ENCODE results near the gene CLCN6.

CLCN6 gene

GRCh38 chr1:11873395-11874257, 67.6 kb downstream of the CLCN6 start:
- no peak for DNase-seq (ENCODE audit: extremely low read depth, low read depth)
- TF ChIP-seq CTCF (IDR thresholded peaks at IDR 0.05; ENCODE audit: low read depth, low read length) = no peak

GRCh38 chr1:11874258-11874562, 68.2 kb downstream of the CLCN6 start:
- no peak for DNase-seq (ENCODE audit: extremely low read depth, low read depth)
- TF ChIP-seq CTCF (IDR thresholded peaks at IDR 0.05; ENCODE audit: low read depth, low read length) = no peak

- no peak for DNase-seq (ENCODE audit: extremely low read depth, low read depth)
- no peak for TF ChIP-seq CTCF (IDR thresholded peaks at IDR 0.05; ENCODE audit: low read depth, low read length)
Measured at GRCh38 chr1:11874624-11875023, 68.6 kb downstream of the CLCN6 start.

- DNase-seq (ENCODE audit: extremely low read depth, low read depth) = no peak
- TF ChIP-seq CTCF (IDR thresholded peaks at IDR 0.05; ENCODE audit: low read depth, low read length) = no peak
Measured at GRCh38 chr1:11875094-11875493, 69.1 kb downstream of the CLCN6 start.

- no peak for DNase-seq (ENCODE audit: extremely low read depth, low read depth)
- no peak for TF ChIP-seq CTCF (IDR thresholded peaks at IDR 0.05; ENCODE audit: low read depth, low read length)
Measured at GRCh38 chr1:11877074-11877473, 71.1 kb downstream of the CLCN6 start.

GRCh38 chr1:11878081-11878890, 72.3 kb downstream of the CLCN6 start:
- TF ChIP-seq CTCF (IDR thresholded peaks at IDR 0.05; ENCODE audit: low read depth, low read length) = no peak
- no peak for DNase-seq (ENCODE audit: extremely low read depth, low read depth)

- no peak for DNase-seq (ENCODE audit: extremely low read depth, low read depth)
- TF ChIP-seq CTCF (IDR thresholded peaks at IDR 0.05; ENCODE audit: low read depth, low read length) = no peak
Measured at GRCh38 chr1:11878891-11879190, 72.8 kb downstream of the CLCN6 start.
